GM19351 (cell line): ENCODE results near the gene ZNF587B.
A peak's percentile ranks its signal among the peaks of the same experiment; 100 is the strongest.
"Not testable (repeated sequence)": the region's sequence is repeated elsewhere in the genome, so short reads cannot be mapped to it uniquely, and the experiment has no call there.

Experiments
- ATAC-seq: cut with Tn5 transposase; IDR thresholded peaks from one replicate; pipeline ENCODE4 v1.9.1; 2021; ENCODE audit warnings: mild to moderate bottlenecking, moderate library complexity; ENCODE audit not compliant: unreplicated experiment

ZNF587B gene

GRCh38 chr19:57867868-57868492 lies 37.9 kb downstream of the ZNF587B start:
- ATAC-seq = no peak

- ATAC-seq = not testable (repeated sequence)
Observed at GRCh38 chr19:57869655-57870054, 39.6 kb downstream of the ZNF587B start.

DNA sequence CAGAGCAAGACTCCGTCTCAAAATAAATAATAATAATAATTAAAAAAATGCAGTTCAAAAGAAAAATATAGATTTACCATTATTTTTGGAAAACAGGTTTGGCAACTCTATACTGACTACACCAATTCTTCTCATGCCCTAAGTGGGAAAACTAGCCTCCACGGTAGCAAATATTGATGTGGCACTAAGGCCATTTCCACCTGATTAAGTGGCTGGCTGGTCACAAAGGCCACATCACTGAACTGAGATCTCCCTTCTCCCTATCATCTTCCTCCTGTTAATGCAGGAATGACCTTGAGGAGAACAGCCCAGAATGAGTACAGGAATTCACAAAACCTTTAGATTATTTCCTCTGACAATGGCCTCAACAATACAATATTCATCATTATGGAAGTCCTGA lies 40.1 kb downstream of the ZNF587B start:
- no peak for ATAC-seq

DNA sequence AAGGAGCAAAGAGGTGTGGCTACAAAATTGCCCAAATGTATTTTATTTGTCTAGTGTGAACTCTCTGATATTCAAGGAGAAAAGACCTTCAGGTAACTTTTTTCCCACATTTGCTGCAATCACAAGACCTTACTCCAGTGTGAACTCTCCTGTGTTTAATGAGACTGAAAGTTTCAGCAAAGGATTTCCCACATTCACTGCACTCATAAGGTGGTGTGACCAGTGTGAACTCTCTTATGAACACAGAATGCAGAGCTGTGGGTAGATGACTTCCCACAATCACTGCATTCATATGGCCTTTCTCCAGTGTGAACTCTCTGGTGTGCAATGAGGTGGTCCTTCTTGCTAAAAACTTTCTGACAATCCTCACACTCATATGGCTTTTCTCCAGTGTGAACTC lies 42.4 kb downstream of the ZNF587B start:
- ATAC-seq = no peak

DNA sequence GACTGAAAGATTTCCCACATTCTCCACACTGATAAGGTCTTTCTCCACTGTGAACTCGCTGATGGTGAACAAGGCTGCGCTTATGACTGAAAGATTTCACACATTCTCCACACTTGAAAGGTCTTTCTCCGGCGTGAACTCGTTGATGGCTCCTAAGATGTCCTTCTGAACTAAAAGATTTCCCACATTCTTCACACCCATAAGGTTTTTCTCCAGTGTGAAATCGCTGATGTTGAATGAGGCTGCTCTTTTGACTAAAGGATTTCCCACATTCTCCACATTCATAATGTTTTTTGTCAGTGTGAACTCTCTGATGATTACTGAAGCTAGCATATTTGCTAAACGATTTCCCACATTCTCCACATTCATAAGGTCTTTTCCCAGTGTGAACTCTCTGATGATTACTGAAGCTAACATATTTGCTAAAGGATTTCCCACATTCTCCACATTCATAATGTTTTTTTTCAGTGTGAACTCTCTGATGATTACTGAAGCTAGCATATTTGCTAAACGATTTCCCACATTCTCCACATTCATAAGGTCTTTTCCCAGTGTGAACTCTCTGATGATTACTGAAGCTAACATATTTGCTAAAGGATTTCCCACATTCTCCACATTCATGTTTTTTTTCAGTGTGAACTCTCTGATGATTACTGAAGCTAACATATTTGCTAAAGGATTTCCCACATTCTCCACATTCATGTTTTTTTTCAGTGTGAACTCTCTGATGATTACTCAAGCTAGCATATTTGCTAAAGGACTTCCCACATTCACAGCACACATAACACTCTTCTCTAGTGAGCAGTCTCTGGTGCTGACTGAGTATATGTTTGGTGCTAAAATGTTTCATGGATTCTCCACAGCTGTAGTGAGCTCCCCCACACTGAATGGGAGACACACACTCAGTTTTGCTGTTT lies 44.0 kb downstream of the ZNF587B start:
- ATAC-seq = not testable (repeated sequence)

DNA sequence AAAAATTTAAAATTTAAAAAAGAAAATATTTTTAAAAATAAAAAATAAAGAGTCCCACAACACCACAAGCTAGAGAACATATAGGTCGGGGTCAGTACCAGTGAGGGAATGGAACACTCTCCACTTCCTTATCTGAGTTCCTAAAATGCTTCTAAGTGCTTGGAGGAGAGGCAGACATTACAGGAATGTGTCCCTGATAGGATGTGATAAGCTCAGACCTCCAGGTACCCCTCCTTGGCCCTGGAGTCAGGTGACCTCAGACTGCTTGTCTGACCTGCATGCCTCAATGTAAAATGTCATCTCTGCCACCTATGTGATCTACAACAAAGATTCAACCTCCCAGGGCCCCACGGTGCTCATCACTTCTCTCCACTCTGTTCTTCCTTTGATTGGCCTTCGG lies 55.9 kb downstream of the ZNF587B start:
- no peak for ATAC-seq

DNA sequence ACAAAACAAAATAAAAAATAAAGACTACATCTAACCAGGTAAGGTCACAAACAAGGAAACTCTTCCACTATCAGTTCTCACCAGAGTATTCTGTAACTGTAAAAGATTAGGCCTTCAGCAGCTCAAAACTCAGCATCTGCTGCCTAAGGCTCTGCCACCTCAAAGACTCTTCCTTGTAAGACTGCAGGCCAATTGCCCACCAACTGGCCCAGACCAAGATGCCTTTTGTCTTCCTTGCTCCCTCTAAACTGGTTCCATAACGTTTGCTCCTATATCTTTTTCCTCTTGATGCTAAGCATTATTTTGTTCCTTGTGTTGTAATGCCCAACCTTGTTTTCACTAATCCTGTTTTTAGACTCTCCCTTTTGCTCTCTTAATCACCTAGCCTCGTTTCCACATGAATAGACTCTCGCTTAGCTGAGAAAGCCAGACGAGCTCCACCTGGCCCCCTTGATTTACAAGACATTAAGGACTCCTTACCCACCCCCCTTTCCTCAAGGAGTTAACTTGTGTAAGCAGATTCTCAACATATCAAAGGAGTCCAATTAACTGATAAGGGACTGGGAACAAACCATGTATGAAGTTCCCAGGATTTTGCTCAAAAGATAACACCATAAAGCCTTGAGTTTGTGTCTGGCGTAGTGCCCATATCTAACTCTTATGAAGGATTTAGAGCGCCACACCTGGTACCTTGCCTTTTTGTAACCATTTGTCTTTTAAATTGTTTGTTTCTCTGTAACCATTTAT lies 57.3 kb downstream of the ZNF587B start:
- no peak for ATAC-seq

GRCh38 chr19:57888107-57888559 lies 58.0 kb downstream of the ZNF587B start:
- ATAC-seq = no peak

- peak; percentile 86 for ATAC-seq
Observed at GRCh38 chr19:57888560-57889231, 58.6 kb downstream of the ZNF587B start, which contains the start of gene ZNF814. Gene ZNF814 (minus strand): TSS chr19:57889037. CDS start chr19:57888802, 235 bp downstream.

DNA sequence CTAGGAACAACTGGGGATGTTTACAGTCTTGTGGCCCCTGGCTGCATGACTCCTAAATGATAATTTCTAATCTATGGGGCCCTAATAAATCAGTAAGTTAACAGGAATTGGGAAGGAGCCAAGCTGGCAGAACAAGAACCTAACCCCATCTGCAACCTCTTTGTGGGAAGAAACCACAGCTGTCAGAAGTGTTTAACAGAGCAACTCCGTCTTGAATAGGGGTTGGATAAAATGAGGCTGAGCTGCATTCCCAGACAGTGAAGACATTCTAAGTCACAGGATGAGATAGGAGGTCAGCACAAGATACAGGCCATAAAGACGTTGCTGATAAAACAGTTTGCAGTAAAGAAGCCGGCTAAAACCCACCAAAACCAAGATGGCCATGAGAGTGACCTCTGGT lies 60.6 kb downstream of the ZNF587B start:
- not testable (repeated sequence) for ATAC-seq
